WTC11 (cell line): Measurements from ENCODE around the gene OCSTAMP.

ENCODE experiments used
- CTCF ChIP-seq: fragments of 200-600 bp; IDR thresholded peaks from 2 replicates; pipeline ENCODE4 v1.8.0; 2022; ENCODE audit warnings: antibody characterized with exemption
- EMX1 ChIP-seq: fragments of 250-450 bp; sonication (Bioruptor Pico); IDR thresholded peaks from 2 replicates; pipeline ENCODE4 v1.8.0; 2021; ENCODE audit warnings: mild to moderate bottlenecking
- TEAD4 ChIP-seq: sonication (generic); formaldehyde crosslinking; IDR thresholded peaks from 2 replicates; pipeline ENCODE4 v1.8.0; 2022; ENCODE audit warnings: mild to moderate bottlenecking, missing genetic modification reagents
- TF ChIP-seq, protein P1 (sequence below): fragments of 250-450 bp; sonication (Bioruptor Pico); IDR thresholded peaks from 2 replicates; pipeline ENCODE4 v1.9.0; 2021; ENCODE audit warnings: mild to moderate bottlenecking

GRCh38 chr20:46564241-46564957 is 13.9 kb upstream of the OCSTAMP start:
- TF ChIP-seq TEAD4 (no peak), EMX1 (no peak), CTCF (no peak)
- TF ChIP-seq, protein P1, sequence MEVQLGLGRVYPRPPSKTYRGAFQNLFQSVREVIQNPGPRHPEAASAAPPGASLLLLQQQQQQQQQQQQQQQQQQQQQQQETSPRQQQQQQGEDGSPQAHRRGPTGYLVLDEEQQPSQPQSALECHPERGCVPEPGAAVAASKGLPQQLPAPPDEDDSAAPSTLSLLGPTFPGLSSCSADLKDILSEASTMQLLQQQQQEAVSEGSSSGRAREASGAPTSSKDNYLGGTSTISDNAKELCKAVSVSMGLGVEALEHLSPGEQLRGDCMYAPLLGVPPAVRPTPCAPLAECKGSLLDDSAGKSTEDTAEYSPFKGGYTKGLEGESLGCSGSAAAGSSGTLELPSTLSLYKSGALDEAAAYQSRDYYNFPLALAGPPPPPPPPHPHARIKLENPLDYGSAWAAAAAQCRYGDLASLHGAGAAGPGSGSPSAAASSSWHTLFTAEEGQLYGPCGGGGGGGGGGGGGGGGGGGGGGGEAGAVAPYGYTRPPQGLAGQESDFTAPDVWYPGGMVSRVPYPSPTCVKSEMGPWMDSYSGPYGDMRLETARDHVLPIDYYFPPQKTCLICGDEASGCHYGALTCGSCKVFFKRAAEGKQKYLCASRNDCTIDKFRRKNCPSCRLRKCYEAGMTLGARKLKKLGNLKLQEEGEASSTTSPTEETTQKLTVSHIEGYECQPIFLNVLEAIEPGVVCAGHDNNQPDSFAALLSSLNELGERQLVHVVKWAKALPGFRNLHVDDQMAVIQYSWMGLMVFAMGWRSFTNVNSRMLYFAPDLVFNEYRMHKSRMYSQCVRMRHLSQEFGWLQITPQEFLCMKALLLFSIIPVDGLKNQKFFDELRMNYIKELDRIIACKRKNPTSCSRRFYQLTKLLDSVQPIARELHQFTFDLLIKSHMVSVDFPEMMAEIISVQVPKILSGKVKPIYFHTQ (CRISPR knock-in tag) = no peak
